GM13977 (cell line): Measurements from ENCODE around the gene GALNT7.
A peak's percentile ranks its signal among the peaks of the same experiment; 100 is the strongest.

Experiments used
- DNase-seq: peaks from one replicate; pipeline ENCODE4 v3.0.0; 2012; ENCODE audit warnings: low spot score
- in situ Hi-C: fragments of 300-500 bp; cut with MboI; formaldehyde crosslinking; loops from one replicate; pipeline ENCODE4 v1.12.0; 2022; ENCODE audit warnings: low sequenced_read_pairs, low pct_unique_long_range_greater_than_20kb, mixed read lengths, inconsistent platforms; ENCODE audit not compliant: unreplicated experiment
- TF ChIP-seq, protein P1 (sequence below): IDR thresholded peaks from 2 replicates; pipeline ENCODE4 v1.5.1; 2012; ENCODE audit warnings: mild to moderate bottlenecking, control low read depth; ENCODE audit not compliant: insufficient read depth; ENCODE audit errors: extremely low read depth, missing control alignments

Gene GALNT7

DNA sequence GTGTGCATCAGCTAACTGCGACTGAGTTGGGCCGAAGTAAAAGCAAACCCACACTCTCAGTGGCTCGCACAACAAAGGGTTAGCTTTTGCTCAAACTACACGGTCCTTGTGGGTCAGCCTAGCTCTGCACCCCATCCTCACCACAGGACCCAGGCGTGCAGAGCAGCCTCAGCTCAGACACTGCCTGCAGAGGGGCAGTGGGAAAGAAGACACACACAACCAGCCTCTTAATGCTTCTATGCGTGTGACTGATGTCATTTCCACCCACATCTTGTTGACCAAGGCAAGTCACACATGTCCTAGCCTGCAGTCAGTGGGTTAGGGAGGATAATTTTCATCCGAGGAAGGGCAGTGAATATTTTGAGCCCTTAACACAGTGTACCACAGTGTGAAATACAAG lies 125.1 kb downstream of the GALNT7 start:
- in situ Hi-C loops = no loop called here
- no peak for DNase-seq
- TF ChIP-seq, protein P1, sequence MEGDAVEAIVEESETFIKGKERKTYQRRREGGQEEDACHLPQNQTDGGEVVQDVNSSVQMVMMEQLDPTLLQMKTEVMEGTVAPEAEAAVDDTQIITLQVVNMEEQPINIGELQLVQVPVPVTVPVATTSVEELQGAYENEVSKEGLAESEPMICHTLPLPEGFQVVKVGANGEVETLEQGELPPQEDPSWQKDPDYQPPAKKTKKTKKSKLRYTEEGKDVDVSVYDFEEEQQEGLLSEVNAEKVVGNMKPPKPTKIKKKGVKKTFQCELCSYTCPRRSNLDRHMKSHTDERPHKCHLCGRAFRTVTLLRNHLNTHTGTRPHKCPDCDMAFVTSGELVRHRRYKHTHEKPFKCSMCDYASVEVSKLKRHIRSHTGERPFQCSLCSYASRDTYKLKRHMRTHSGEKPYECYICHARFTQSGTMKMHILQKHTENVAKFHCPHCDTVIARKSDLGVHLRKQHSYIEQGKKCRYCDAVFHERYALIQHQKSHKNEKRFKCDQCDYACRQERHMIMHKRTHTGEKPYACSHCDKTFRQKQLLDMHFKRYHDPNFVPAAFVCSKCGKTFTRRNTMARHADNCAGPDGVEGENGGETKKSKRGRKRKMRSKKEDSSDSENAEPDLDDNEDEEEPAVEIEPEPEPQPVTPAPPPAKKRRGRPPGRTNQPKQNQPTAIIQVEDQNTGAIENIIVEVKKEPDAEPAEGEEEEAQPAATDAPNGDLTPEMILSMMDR = no peak

DNA sequence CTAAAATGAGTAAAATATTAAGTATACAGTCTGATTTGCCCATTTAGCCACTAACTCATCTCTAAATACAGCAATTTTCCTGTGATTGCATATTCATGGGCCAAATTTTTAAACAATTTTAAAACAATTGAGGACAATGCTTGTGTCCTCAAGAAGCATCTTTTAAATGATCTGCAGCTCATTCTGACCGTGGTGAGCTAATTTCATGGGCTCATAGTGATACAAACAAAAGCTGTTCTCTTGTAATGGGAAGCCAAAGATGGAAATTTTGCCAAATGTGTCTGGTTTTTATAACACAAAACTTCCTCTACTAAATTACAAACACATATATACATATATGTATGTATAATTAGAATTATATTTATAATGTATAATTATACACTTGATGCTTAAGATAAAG lies 125.8 kb downstream of the GALNT7 start:
- TF ChIP-seq, protein P1 = no peak
- no peak for DNase-seq
- in situ Hi-C loops = no loop called here

DNA sequence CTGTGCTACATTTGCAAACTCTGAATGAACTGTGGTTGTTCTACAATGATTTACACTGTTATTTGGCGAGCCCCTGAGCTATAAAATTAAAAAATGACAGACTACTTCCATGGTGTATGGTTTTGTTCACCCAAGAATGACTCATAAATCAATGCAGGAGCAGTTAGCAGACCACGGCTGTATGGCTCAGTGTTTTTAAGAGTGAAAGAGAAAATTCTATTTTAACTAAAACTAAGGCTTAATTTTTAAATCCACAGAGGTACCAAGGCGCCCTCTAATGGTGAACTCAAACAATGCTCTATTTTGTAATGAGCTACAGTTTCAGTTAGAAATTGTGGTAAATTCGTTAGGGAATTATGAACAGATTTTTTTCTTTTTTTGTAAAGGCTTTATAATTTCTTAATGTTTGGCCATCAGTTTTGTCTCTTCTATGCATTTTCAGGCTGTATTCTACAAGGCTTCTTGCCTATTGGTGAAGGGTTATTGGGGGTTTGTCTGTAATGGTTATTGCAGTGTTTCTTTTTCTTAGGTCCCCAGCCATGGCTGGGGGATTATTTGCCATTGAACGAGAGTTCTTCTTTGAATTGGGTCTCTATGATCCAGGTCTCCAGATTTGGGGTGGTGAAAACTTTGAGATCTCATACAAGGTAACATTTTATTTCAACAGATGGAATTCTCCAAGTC lies 133.0 kb downstream of the GALNT7 start:
- DNase-seq = peak; percentile 23
- TF ChIP-seq, protein P1 = peak; percentile 68

DNA sequence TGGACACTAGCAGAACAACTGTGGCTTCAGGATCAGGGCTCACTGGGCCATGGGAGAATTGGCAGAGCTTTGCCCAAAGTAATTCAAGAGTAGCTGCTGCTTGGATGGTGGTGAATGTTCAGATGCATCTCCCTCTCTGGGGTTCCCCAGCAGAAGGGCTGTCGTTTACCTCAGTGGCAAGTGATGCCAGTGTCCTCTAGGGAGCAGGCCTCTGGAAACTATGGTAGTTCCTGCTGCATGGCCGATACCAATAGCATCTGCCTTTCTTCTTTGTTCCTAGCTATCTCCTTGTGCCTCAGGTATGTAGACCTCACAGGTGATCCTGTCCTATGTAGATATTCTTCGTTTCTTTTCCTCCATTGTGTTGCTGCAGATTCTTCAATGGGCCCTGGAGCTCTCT lies 139.2 kb downstream of the GALNT7 start:
- in situ Hi-C loops = no loop called here
- TF ChIP-seq, protein P1 = no peak
- no peak for DNase-seq

More for the DNA sequence above, 133.0 kb downstream of the GALNT7 start:
- in situ Hi-C loops = no loop called here

DNA sequence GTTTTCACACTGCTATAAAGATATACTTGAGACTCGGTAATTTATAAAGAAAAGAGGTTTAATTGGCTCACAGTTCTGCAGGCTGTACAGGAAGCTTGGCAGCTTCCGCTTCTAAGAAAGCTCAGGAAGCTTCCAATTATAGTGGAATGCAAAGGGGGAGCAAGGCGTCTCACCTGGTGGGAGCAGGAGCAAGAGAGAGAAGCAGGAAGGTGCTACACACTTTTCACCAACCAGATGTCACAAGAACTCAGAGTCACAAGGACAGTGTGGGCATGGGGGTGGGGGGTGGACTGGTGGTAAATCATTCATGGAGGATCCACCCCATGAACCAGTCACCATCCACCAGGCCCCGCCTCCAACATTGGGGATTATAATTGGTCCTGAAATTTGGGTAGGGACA lies 142.8 kb downstream of the GALNT7 start:
- no peak for DNase-seq
- in situ Hi-C loops = no loop called here
- TF ChIP-seq, protein P1 = no peak

DNA sequence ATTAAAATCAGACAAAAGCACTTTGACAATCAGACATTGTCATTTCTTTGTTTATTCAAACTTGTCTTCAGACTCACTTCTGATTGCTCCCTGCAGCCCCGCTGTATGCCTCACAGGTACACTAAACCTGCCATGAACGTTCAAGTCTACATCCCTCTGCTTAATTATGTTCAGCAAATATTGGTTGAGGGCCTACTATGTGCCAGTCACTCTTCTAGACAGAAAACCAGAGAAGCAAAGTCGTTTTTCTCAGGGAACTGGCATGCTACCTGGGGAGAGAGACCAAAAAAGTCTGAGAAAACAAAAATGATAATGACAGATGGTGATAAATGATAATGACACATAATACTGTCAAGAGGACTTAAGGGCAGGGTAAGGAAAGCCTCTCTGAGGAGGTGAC lies 146.1 kb downstream of the GALNT7 start:
- TF ChIP-seq, protein P1 = no peak
- in situ Hi-C loops = loop anchor here (5.0 kb wide), 1 partner anchor 98 kb away; no protein-coding TSS in a partner anchor
- no peak for DNase-seq
